AG10803 (cell line): ENCODE measurements around the gene ASPDH.

Source experiments
- DNase-seq: peaks from one replicate; pipeline ENCODE4 v3.0.0; 2010; ENCODE audit warnings: low read depth
- H3K4me3 ChIP-seq: 2 replicates; pipeline ENCODE4 v1.5.1; 2011; ENCODE audit warnings: mild to moderate bottlenecking, low read length, control low read depth
- TF ChIP-seq, protein P1 (sequence below): conservative IDR thresholded peaks from 2 replicates; pipeline ENCODE4 v1.5.1; 2011; ENCODE audit warnings: mild to moderate bottlenecking, low read length, control low read depth, inconsistent platforms

Gene ASPDH

GRCh38 chr19:50485284-50485955 lies 28.3 kb downstream of the ASPDH start:
- TF ChIP-seq, protein P1, sequence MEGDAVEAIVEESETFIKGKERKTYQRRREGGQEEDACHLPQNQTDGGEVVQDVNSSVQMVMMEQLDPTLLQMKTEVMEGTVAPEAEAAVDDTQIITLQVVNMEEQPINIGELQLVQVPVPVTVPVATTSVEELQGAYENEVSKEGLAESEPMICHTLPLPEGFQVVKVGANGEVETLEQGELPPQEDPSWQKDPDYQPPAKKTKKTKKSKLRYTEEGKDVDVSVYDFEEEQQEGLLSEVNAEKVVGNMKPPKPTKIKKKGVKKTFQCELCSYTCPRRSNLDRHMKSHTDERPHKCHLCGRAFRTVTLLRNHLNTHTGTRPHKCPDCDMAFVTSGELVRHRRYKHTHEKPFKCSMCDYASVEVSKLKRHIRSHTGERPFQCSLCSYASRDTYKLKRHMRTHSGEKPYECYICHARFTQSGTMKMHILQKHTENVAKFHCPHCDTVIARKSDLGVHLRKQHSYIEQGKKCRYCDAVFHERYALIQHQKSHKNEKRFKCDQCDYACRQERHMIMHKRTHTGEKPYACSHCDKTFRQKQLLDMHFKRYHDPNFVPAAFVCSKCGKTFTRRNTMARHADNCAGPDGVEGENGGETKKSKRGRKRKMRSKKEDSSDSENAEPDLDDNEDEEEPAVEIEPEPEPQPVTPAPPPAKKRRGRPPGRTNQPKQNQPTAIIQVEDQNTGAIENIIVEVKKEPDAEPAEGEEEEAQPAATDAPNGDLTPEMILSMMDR, result no peak
- no peak overlapping the region for H3K4me3 ChIP-seq
- no peak for DNase-seq

GRCh38 chr19:50482916-50483315 lies 30.8 kb downstream of the ASPDH start:
- H3K4me3 ChIP-seq, result no peak overlapping the region
- DNase-seq, result no peak
- TF ChIP-seq, protein P1, result no peak

- TF ChIP-seq, protein P1, result no peak
- H3K4me3 ChIP-seq, result no peak overlapping the region
- DNase-seq, result no peak
Measured at GRCh38 chr19:50482271-50482855, 31.4 kb downstream of the ASPDH start.

GRCh38 chr19:50481351-50482149 lies 32.2 kb downstream of the ASPDH start:
- DNase-seq, result no peak
- TF ChIP-seq, protein P1, result no peak
- no peak overlapping the region for H3K4me3 ChIP-seq

- TF ChIP-seq, protein P1, result no peak
- DNase-seq, result no peak
- H3K4me3 ChIP-seq, result no peak overlapping the region
Measured at GRCh38 chr19:50480281-50481111, 33.2 kb downstream of the ASPDH start.

- DNase-seq, result no peak
- H3K4me3 ChIP-seq, result no peak overlapping the region
- TF ChIP-seq, protein P1, result no peak
Measured at GRCh38 chr19:50479761-50480251, 33.9 kb downstream of the ASPDH start.
